A549 (cell line): ENCODE measurements around the gene DIP2A.

Experiments
- CHD2 ChIP-seq: fragments of 150-350 bp; IDR thresholded peaks from 2 replicates; pipeline ENCODE4 v1.6.1; 2014; ENCODE audit warnings: low read length; ENCODE audit not compliant: partially characterized antibody
- CTCF ChIP-seq: fragments of >200 bp; sonication (Bioruptor Twin); formaldehyde crosslinking; IDR thresholded peaks from 3 replicates; pipeline ENCODE4 v1.5.1; 2016
- HMGXB4 ChIP-seq: fragments of 250-450 bp; sonication (Bioruptor Pico); IDR thresholded peaks from 2 replicates; pipeline ENCODE4 v1.5.0; 2021; ENCODE audit warnings: mild to moderate bottlenecking, moderate library complexity, borderline replicate concordance
- POLR2A ChIP-seq: IDR thresholded peaks from 2 replicates; pipeline ENCODE4 v1.6.1; 2012; ENCODE audit warnings: mild to moderate bottlenecking, low read length
- RNF2 ChIP-seq: fragments of 200-600 bp; sonication (generic); IDR thresholded peaks from 2 replicates; pipeline ENCODE4 v1.6.1; 2016; ENCODE audit warnings: low read depth, mild to moderate bottlenecking, antibody characterized with exemption, moderate library complexity, borderline replicate concordance
- SMC3 ChIP-seq: fragments of >200 bp; sonication (Bioruptor Twin); formaldehyde crosslinking; IDR thresholded peaks from 3 replicates; pipeline ENCODE4 v1.6.1; 2018; ENCODE audit warnings: inconsistent platforms
- USF2 ChIP-seq: fragments of 450-650 bp; IDR thresholded peaks from 2 replicates; pipeline ENCODE4 v1.6.1; 2014; ENCODE audit warnings: antibody characterized with exemption

- TF ChIP-seq CTCF, result no peak
- TF ChIP-seq POLR2A, result no peak
- TF ChIP-seq HMGXB4, result no peak
- TF ChIP-seq SMC3, result no peak
- no peak for TF ChIP-seq RNF2
- no peak for TF ChIP-seq USF2
- TF ChIP-seq CHD2, result no peak
Observed at GRCh38 chr21:46527801-46528200, 69.1 kb downstream of the DIP2A start.
